Gastroesophageal sphincter (tissue), 4 donors: ENCODE data around the gene LCNL1. TPM values are rescaled to one million over a fixed set of nuclear protein-coding genes. Genes with fewer than 3 reads are reported as not detected.

Experiments used
- ATAC-seq: fragments of 150-250 bp; one replicate; pipeline ENCODE4 v1.9.1; 2016; ENCODE audit warnings: mild to moderate bottlenecking, moderate library complexity
- H3K27ac ChIP-seq, 4 donors: fragments of 200-600 bp; sonication (generic) in 3 of 4; 1 replicate in 3 of 4; 2 replicates in 1 of 4; pipeline ENCODE4 v1.5.1; 2016 to 2019
- H3K27me3 ChIP-seq: fragments of 200-600 bp; sonication (generic); one replicate; pipeline ENCODE4 v1.5.1; 2019
- H3K36me3 ChIP-seq, 2 donors: fragments of 200-600 bp; sonication (generic); one replicate each; pipeline ENCODE4 v1.5.1; 2019; ENCODE audit warnings: control low read depth in 1 of 2
- H3K4me1 ChIP-seq, 3 donors: fragments of 200-600 bp; sonication (generic); 1 replicate in 2 of 3; 2 replicates in 1 of 3; pipeline ENCODE4 v1.5.1; 2016 to 2019; ENCODE audit warnings: control low read depth in 2 of 3
- H3K4me3 ChIP-seq, 2 donors: fragments of 200-600 bp; sonication (generic); one replicate each; pipeline ENCODE4 v1.5.1; 2019; ENCODE audit warnings: mild to moderate bottlenecking in 1 of 2, moderate library complexity in 1 of 2
- H3K9me3 ChIP-seq, 3 donors: fragments of 200-600 bp; sonication (generic); one replicate each; pipeline ENCODE4 v1.5.1; 2017 to 2019; ENCODE audit warnings: control low read depth in 2 of 3
- CTCF ChIP-seq, 4 experiments: fragments of 200-600 bp in 2 of 4; fragments of 450-650 bp in 2 of 4; sonication (generic) in 1 of 4; IDR thresholded peaks; one replicate each; pipeline ENCODE4 v1.5.1; 2017 to 2019; ENCODE audit warnings: antibody characterized with exemption in 4 of 4, mild to moderate bottlenecking in 2 of 4, moderate library complexity in 2 of 4
- EP300 ChIP-seq: sonication (generic); formaldehyde crosslinking; IDR thresholded peaks from one replicate; pipeline ENCODE4 v1.6.1; 2017; ENCODE audit warnings: antibody characterized with exemption, mild to moderate bottlenecking
- POLR2A ChIP-seq, 2 donors: fragments of 450-650 bp; IDR thresholded peaks; one replicate each; pipeline ENCODE4 v1.6.1; 2017; ENCODE audit warnings: antibody characterized with exemption in 2 of 2, mild to moderate bottlenecking in 2 of 2, moderate library complexity in 1 of 2
- POLR2AphosphoS5 ChIP-seq: sonication (generic); formaldehyde crosslinking; IDR thresholded peaks from one replicate; pipeline ENCODE4 v1.6.1; 2017; ENCODE audit warnings: antibody characterized with exemption
- WGBS, 2 donors: methylation state at CpG; one replicate each; pipeline ENCODE4 v1.1.5; 2018; ENCODE audit warnings: low coverage in 1 of 2; 5-methylcytosine and 5-hydroxymethylcytosine counted together
- total RNA-seq, 4 donors: library from RNA; depleted of rRNA; stranded (reverse); fragments of >200 nt; gene quantifications; one replicate each; pipeline ENCODE4 v1.1.0, GENCODE V29; 2016

The LCNL1 gene
- under 1 TPM in 2 of 4 donors, not detected in 2; 0.40 TPM for total RNA-seq

- H3K27me3 ChIP-seq: peaks cover 80% of the 10 kb centered on the region
- no peak for ATAC-seq
- no peak for TF ChIP-seq POLR2AphosphoS5
These were observed at the start of gene LCNL1 for GRCh38 chr9:136982232-136983051. Gene LCNL1, plus strand, starts transcription at chr9:136982993. Its CDS starts 594 bp downstream, at chr9:136983587.

GRCh38 chr9:136934277-136934676 is 48.5 kb upstream of the LCNL1 start:
- Histone ChIP-seq H3K4me1 (no peaks in the 10 kb centered on the region), H3K9me3 (no peaks in the 10 kb centered on the region), H3K4me3 (no peak overlapping the region), H3K27me3 (no peaks in the 10 kb centered on the region), H3K27ac (no peak overlapping the region), H3K36me3 (peaks cover 0 to 5% of the 10 kb centered on the region in 2 donors)
- ATAC-seq: no peak
- TF ChIP-seq EP300: no peak
- TF ChIP-seq CTCF (IDR thresholded peaks at IDR 0.05): no peak
- TF ChIP-seq POLR2A (IDR thresholded peaks at IDR 0.05): no peak
- WGBS, 2 donors: 59 to 90% methylated on average over 2 to 3 of the region's 3 CpGs

More at GRCh38 chr9:136982232-136983051, at the start of gene LCNL1:
- H3K36me3 ChIP-seq: no peaks in the 10 kb centered on the region
- peak within 1 kb of the TSS in 2 of 4 donors; percentile 35 to 38 for H3K27ac ChIP-seq
- H3K9me3 ChIP-seq: no peaks in the 10 kb centered on the region
- peaks cover 0 to 29% (median 7%) of the 10 kb centered on the region in 3 donors for H3K4me1 ChIP-seq
- WGBS, 2 donors: 83 to 87% methylated on average over 3 to 4 of the region's 18 CpGs
- H3K4me3 ChIP-seq: no peak within 1 kb of the TSS

GRCh38 chr9:136935651-136936050 is 47.1 kb upstream of the LCNL1 start:
- Histone ChIP-seq H3K9me3 (no peaks in the 10 kb centered on the region), H3K36me3 (peaks cover 0 to 19% of the 10 kb centered on the region in 2 donors), H3K4me1 (no peaks in the 10 kb centered on the region), H3K27me3 (no peaks in the 10 kb centered on the region), H3K27ac (no peak overlapping the region), H3K4me3 (no peak overlapping the region)
- TF ChIP-seq POLR2AphosphoS5: no peak
- TF ChIP-seq CTCF (IDR thresholded peaks at IDR 0.05): no peak
- no peak for TF ChIP-seq POLR2A (IDR thresholded peaks at IDR 0.05)
- TF ChIP-seq EP300: no peak
- no peak for ATAC-seq
- WGBS, 2 donors: 83% methylated on average over 2 of the region's 3 CpGs

- Histone ChIP-seq H3K27me3 (no peaks in the 10 kb centered on the region), H3K9me3 (no peaks in the 10 kb centered on the region), H3K4me3 (no peak overlapping the region), H3K27ac (no peak overlapping the region), H3K36me3 (peaks cover 0 to 29% of the 10 kb centered on the region in 2 donors), H3K4me1 (no peaks in the 10 kb centered on the region)
- TF ChIP-seq POLR2A (IDR thresholded peaks at IDR 0.05): no peak
- TF ChIP-seq CTCF (IDR thresholded peaks at IDR 0.05): no peak
- no peak for TF ChIP-seq EP300
- no peak for TF ChIP-seq POLR2AphosphoS5
- WGBS, 2 donors: 83 to 88% methylated on average over 4 to 8 of the region's 8 CpGs
- no peak for ATAC-seq
These were observed 46.1 kb upstream of the LCNL1 start for GRCh38 chr9:136936645-136937170.

- WGBS, 2 donors: 86 to 93% methylated on average over 6 to 7 of the region's 15 CpGs
- no peak overlapping the region for H3K4me3 ChIP-seq
- H3K27ac ChIP-seq: no peak overlapping the region
- H3K4me1 ChIP-seq: peaks cover 0 to 7% (median 0%) of the 10 kb centered on the region in 3 donors
- H3K36me3 ChIP-seq: peaks cover 0 to 36% of the 10 kb centered on the region in 2 donors
- no peaks in the 10 kb centered on the region for H3K9me3 ChIP-seq
- no peak for ATAC-seq
- no peak for TF ChIP-seq POLR2AphosphoS5
- TF ChIP-seq EP300: no peak
- TF ChIP-seq CTCF (IDR thresholded peaks at IDR 0.05): no peak
- no peak for TF ChIP-seq POLR2A (IDR thresholded peaks at IDR 0.05)
- no peaks in the 10 kb centered on the region for H3K27me3 ChIP-seq
These were observed 45.4 kb upstream of the LCNL1 start for GRCh38 chr9:136937186-136938001.
